Limb (tissue), 2 donors: Measurements from ENCODE around the gene CBARP.
A peak's percentile ranks its signal among the peaks of the same experiment; 100 is the strongest.

Source experiments
- DNase-seq, 2 donors: peaks; one replicate each; pipeline ENCODE4 v3.0.0-alpha.2; 2016; ENCODE audit errors: extremely low spot score in 2 of 2

The CBARP gene

GRCh38 chr19:1275260-1275975 lies 37.6 kb upstream of the CBARP start, which contains the start of gene FAM174C:
TSS of gene FAM174C (plus strand) at chr19:1275530. CDS start at chr19:1275550, 20 bp downstream.
- DNase-seq = peak; percentile 94 to 98

- no peak for DNase-seq
Observed at GRCh38 chr19:1274852-1275259, 37.1 kb upstream of the CBARP start.

GRCh38 chr19:1274081-1274851 lies 36.5 kb upstream of the CBARP start:
- no peak for DNase-seq

- DNase-seq = no peak
Observed at GRCh38 chr19:1273263-1274041, 35.6 kb upstream of the CBARP start.

- no peak for DNase-seq
Observed at GRCh38 chr19:1272423-1273262, 34.8 kb upstream of the CBARP start.

GRCh38 chr19:1271528-1272422 lies 34.0 kb upstream of the CBARP start:
- no peak for DNase-seq

GRCh38 chr19:1270854-1271527 lies 33.2 kb upstream of the CBARP start:
- DNase-seq = no peak

- DNase-seq = no peak
Observed at GRCh38 chr19:1270213-1270853, 32.5 kb upstream of the CBARP start.

GRCh38 chr19:1269478-1270212 lies 31.8 kb upstream of the CBARP start:
- DNase-seq = peak; percentile 84 to 93

GRCh38 chr19:1269065-1269477 lies 31.3 kb upstream of the CBARP start, which contains the start of gene CIRBP:
TSS of gene CIRBP (plus strand) at chr19:1269332. CDS start at chr19:1270934, 1,602 bp downstream.
- peak; percentile 99 for DNase-seq

GRCh38 chr19:1268226-1269064 lies 30.6 kb upstream of the CBARP start:
- DNase-seq = no peak

GRCh38 chr19:1267477-1268225 lies 29.8 kb upstream of the CBARP start:
- peak in 1 of 2 donors; percentile 69 for DNase-seq

- peak; percentile 58 to 90 for DNase-seq
Observed at GRCh38 chr19:1266916-1267476, 29.2 kb upstream of the CBARP start.

GRCh38 chr19:1266129-1266915 lies 28.5 kb upstream of the CBARP start:
- peak; percentile 62 to 88 for DNase-seq

- peak in 1 of 2 donors; percentile 69 for DNase-seq
Observed at GRCh38 chr19:1265615-1266128, 27.9 kb upstream of the CBARP start.
